HFF-Myc (cell line): ENCODE measurements around the gene RADIL.

Source experiments
- DNase-seq: peaks from one replicate; pipeline ENCODE4 v3.0.0-alpha.2; 2011; ENCODE audit warnings: low read depth; ENCODE audit errors: extremely low read depth
- H3K4me3 ChIP-seq: replicated peaks from 2 replicates; pipeline ENCODE4 v1.5.1; 2011; ENCODE audit warnings: low read depth, mild to moderate bottlenecking, control low read depth, low read length
- TF ChIP-seq, protein P1 (sequence below): IDR thresholded peaks from 2 replicates; pipeline ENCODE4 v1.5.1; 2012; ENCODE audit warnings: mild to moderate bottlenecking, low read depth, low read length, control low read depth; ENCODE audit errors: missing control alignments

The RADIL gene

DNA sequence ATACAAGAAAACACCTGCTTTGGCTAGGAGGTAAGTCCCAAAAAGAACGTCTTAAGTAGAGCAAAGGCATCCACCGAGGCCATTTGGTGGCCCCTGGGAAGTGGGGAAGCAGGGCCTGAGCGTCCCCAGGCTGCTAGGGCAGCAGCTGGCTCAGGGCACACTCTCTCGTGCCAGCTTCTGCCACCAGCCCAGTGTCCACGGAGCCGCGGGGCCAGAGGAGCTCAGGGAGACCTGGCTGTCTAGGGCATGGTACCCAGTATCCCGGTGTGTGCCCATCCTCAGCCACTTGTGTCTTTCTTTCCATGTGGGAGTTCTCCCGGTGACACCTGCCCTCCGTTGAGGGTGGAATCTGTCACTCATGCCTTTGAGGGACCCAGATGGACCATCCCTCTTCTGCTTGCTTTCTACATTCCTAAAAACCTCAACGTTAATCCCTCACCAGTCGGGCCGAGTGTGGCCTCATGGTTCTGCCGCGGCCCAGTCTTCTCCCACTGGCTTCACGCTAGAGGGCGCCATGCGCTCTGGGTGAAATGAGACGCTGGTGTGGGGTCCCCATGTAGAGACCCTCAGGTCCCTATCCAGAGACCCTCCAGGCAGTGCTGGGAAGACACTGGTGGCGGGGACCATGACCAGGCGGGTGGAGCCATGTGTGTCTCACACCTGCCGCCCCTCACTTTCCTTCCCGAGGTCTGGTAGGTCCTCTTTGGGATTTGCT is 117.6 kb downstream of the RADIL start:
- TF ChIP-seq, protein P1, sequence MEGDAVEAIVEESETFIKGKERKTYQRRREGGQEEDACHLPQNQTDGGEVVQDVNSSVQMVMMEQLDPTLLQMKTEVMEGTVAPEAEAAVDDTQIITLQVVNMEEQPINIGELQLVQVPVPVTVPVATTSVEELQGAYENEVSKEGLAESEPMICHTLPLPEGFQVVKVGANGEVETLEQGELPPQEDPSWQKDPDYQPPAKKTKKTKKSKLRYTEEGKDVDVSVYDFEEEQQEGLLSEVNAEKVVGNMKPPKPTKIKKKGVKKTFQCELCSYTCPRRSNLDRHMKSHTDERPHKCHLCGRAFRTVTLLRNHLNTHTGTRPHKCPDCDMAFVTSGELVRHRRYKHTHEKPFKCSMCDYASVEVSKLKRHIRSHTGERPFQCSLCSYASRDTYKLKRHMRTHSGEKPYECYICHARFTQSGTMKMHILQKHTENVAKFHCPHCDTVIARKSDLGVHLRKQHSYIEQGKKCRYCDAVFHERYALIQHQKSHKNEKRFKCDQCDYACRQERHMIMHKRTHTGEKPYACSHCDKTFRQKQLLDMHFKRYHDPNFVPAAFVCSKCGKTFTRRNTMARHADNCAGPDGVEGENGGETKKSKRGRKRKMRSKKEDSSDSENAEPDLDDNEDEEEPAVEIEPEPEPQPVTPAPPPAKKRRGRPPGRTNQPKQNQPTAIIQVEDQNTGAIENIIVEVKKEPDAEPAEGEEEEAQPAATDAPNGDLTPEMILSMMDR, result peak; percentile 28
- H3K4me3 ChIP-seq, result no peak overlapping the region
- DNase-seq, result no peak

DNA sequence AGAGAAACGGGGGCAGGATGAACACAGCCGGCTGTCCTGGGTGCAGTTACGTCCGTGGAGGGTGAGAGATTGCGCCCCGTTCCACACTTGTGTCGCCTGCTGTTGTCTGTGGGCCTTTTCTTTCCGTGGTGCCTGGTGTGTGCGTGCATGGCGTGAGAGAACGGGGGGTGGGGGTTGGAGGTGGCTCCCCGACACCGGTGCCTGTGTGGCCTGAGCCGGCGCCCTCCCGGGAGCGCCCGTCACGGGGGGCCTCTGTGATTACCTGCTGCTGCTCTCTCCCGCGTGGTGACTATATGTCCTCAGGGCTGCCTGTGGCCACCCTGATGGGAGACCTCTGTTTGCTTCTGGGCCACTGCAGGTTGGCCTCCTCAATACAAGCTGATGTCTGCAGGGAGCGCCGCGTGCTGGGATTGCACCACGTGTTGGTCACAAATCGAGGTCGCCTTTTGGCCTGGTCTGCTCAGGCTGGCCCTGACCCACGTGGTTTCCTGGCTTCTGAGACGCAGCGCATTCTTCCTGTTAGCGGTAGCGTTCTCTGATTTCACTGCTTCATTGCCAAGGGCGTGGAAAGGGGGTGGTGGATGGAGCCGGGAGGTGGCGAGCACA is 119.0 kb downstream of the RADIL start:
- DNase-seq, result no peak
- TF ChIP-seq, protein P1, result no peak
- H3K4me3 ChIP-seq, result no peak overlapping the region

DNA sequence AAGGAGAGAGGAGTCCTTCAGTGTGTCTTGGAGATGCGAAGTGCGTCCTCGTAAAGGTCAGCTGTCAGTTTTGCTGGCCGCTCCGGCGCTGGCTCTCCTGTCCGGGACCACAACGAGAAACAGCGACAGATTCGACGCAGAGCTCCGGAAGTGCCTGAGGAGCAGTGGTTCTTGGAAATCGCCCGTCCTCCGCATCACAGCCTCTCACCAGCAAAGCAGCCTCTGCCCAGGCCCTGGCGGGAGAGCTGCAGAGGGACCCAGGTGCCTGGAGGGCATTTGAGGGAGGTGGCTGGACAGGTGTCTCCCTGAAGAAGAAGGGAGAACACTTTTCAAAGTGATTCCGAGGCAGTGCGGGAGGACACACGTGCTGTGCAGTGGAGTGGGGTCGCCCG is 119.7 kb downstream of the RADIL start:
- TF ChIP-seq, protein P1, result no peak
- DNase-seq, result no peak
- H3K4me3 ChIP-seq, result no peak overlapping the region

DNA sequence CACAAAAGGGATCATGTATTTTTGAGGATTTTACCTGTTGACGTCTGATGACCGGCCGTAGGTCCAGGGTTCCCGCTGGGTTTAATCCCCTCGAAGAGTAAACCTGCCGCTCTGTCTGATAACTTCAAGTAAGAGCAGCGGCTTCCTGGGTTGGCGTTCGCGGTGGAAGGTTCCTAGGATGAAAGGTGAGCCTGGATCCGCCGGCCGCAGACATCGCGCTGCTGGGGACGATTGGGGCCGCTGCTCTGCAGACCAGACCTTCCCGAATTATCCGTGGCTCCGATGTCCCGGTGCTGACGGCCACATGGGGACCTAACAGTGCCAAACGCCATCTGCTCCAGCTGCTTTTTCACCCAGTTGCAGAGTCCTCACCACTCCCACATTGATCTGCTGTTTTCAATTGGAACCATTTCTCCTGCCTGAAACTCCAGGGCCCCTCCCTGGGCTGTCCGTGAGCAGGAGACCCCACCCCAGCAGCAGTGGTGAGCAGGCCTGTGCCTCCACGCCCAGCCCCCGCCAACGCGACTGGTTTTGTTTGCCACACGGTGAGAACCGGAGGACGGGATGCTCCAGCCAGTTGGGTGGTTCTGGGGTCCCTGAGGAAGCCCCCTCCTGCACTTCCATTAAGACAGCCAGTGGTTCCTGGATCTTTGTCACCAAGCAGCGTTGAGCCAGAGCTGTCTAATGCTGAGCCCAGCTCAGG is 120.3 kb downstream of the RADIL start:
- no peak for DNase-seq
- TF ChIP-seq, protein P1, result no peak
- H3K4me3 ChIP-seq, result no peak overlapping the region

DNA sequence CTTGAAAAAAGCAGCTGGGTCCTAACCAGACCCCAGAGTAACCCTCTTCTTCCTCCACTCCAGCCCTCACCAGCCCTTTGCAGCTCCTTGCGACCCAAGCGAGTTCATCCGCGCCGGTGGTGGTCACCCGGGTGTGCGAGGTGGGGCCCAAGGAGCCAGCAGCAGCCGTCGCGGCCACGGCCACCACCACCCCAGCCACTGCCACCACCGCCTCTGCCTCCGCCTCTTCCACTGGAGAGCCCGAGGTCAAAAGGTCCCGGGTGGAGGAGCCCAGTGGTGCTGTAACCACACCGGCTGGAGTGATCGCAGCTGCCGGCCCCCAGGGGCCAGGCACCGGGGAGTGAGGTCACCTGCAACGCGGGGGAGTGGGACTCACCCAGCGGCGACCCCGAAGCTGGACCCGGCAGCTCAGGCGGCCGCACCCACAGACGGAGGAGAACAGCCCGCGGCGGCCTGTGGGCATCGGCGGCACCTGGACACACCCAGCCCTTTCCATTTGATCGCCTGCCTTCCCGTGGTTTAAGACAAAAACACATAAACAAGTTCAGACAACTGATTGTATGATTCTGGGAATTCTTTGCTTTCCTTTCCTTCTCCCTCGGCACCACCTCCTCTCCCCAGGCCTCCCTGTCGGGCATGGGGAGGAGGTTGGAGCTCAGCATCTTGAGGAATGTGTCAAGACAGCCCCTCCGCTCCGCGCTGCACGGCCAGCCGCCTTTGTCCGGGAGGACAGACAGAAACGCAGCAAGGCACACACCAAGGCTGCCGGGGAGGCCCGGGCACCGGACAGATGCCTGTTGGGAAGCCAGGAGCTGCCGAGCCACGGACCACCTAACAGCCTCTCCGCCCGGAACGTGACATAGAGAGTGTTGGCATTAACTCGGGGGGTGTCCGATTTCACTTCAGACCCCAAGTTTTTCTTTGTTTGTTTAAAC is 121.1 kb downstream of the RADIL start:
- DNase-seq, result no peak
- TF ChIP-seq, protein P1, result no peak
- H3K4me3 ChIP-seq, result no peak overlapping the region

DNA sequence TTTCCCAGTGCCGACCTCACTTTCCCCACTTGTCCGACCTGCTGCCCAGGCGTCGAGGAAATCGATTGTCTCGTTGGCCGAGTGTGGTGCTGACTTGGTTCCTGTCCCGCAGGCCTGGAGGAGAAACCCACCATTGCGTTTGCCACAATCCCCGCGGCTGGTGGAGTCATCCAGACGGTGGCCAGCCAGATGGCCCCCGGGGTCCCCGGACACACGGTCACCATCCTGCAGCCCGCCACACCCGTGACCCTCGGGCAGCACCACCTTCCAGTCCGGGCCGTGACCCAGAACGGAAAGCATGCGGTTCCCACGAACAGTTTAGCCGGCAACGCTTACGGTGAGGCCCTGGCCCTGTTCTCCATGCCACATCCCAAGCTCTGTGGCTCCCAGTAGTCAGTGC is 122.6 kb downstream of the RADIL start:
- DNase-seq, result no peak
- no peak overlapping the region for H3K4me3 ChIP-seq
- TF ChIP-seq, protein P1, result no peak
